Neuron (in vitro differentiated cells): ENCODE data around the gene HRH2.

Experiments
- H2AFZ ChIP-seq: one replicate; pipeline ENCODE4 v1.6.1; 2013; ENCODE audit warnings: low read depth, mild to moderate bottlenecking, inconsistent platforms, low read length, moderate library complexity
- H3K27me3 ChIP-seq: one replicate; pipeline ENCODE4 v1.6.1; 2013; ENCODE audit warnings: low read length; ENCODE audit not compliant: insufficient read depth
- H3K36me3 ChIP-seq: one replicate; pipeline ENCODE4 v1.6.1; 2013; ENCODE audit warnings: low read length; ENCODE audit not compliant: insufficient read depth
- H3K4me1 ChIP-seq: one replicate; pipeline ENCODE4 v1.6.1; 2013; ENCODE audit warnings: low read length; ENCODE audit not compliant: insufficient read depth
- H3K4me3 ChIP-seq: 2 replicates; pipeline ENCODE4 v1.5.1; 2013; ENCODE audit warnings: mild to moderate bottlenecking, low read length, moderate library complexity
- H3K9me3 ChIP-seq: one replicate; pipeline ENCODE4 v1.6.1; 2013; ENCODE audit warnings: low read length

HRH2 gene

DNA sequence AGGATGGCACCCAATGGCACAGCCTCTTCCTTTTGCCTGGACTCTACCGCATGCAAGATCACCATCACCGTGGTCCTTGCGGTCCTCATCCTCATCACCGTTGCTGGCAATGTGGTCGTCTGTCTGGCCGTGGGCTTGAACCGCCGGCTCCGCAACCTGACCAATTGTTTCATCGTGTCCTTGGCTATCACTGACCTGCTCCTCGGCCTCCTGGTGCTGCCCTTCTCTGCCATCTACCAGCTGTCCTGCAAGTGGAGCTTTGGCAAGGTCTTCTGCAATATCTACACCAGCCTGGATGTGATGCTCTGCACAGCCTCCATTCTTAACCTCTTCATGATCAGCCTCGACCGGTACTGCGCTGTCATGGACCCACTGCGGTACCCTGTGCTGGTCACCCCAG lies 25.4 kb downstream of the HRH2 start:
- no peaks in the 10 kb centered on the region for H3K27me3 ChIP-seq
- H3K36me3 ChIP-seq: no peaks in the 10 kb centered on the region
- no peaks in the 10 kb centered on the region for H3K9me3 ChIP-seq
- no peak overlapping the region for H2AFZ ChIP-seq
- H3K4me1 ChIP-seq: no peaks in the 10 kb centered on the region
- H3K4me3 ChIP-seq: no peak overlapping the region

DNA sequence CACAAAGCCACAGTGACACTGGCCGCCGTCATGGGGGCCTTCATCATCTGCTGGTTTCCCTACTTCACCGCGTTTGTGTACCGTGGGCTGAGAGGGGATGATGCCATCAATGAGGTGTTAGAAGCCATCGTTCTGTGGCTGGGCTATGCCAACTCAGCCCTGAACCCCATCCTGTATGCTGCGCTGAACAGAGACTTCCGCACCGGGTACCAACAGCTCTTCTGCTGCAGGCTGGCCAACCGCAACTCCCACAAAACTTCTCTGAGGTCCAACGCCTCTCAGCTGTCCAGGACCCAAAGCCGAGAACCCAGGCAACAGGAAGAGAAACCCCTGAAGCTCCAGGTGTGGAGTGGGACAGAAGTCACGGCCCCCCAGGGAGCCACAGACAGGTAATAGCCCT lies 26.1 kb downstream of the HRH2 start:
- H2AFZ ChIP-seq: no peak overlapping the region
- H3K36me3 ChIP-seq: no peaks in the 10 kb centered on the region
- no peaks in the 10 kb centered on the region for H3K9me3 ChIP-seq
- H3K4me3 ChIP-seq: no peak overlapping the region
- H3K4me1 ChIP-seq: no peaks in the 10 kb centered on the region
- H3K27me3 ChIP-seq: no peaks in the 10 kb centered on the region

DNA sequence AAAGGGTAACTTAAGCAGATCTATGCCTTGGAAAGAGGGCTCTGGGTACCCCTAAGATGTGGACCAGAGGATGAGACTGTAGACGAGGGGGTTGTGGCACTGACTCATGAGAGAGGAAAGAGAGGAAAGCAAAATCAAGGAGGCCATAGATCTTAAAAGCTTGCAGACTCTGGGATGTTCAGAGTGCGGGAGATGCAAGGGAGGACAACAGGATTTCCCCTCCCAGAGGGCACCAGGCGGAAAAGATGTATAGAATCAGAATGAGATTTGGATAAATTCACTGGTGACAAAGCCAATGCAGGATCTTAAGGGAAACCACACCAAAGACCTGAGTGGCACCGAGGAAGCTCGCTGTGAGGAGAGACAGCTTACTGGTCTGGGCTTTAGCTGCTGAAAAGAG lies 27.1 kb downstream of the HRH2 start:
- H3K4me3 ChIP-seq: no peak overlapping the region
- H3K9me3 ChIP-seq: no peaks in the 10 kb centered on the region
- H3K36me3 ChIP-seq: no peaks in the 10 kb centered on the region
- H2AFZ ChIP-seq: no peak overlapping the region
- H3K27me3 ChIP-seq: no peaks in the 10 kb centered on the region
- no peaks in the 10 kb centered on the region for H3K4me1 ChIP-seq

DNA sequence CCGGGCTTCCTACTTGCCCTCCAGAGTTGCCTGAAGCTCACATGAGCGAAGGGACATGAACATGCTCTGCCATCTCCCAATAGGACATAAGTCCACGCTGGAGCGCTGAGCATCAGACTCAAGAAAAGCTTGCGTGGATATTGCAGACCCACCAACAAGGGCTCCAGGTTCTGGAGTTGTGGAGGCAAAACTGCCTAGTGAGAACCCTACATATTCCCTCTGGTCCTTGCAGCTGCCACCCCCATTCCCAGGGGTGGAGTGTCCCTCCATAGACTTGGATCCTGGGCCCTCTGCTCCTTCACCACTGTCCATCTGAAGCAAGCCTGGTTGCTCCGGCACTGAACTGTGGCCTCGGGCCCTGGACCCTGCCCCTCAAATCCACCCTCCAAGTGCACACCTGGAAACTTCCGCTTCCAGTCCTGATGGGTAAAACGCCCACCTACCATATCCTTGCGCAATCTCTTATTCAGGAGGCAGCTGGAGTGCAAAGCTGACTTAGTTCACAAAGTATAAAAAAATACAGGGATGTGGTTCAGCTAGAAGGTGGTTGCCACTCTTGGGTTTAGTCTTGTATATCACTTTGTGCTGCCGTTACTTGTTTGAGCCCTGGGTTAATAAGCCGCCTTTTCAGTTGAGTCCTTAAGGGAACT lies 28.0 kb downstream of the HRH2 start:
- H3K4me3 ChIP-seq: no peak overlapping the region

DNA sequence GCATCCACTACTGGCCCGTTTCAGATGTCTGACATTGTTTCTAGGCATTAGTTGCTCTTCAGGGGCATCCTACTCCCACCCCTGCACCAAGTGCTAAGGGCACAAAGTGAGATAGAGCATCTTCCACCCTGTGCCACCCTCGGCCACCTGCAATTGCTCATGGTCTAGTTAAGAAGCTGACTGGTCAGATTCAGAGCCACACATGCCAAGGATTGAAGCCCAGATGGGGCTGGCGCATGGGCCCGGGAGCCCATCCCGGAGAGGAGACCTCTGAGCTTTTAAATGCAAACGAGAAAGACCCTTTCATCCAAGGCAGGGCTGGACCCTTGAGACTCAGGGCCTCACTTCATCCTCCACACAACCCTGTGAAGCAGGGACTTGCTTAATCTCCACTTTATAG lies 28.5 kb downstream of the HRH2 start:
- H3K27me3 ChIP-seq: no peaks in the 10 kb centered on the region
- no peaks in the 10 kb centered on the region for H3K36me3 ChIP-seq

More for the DNA sequence above, 28.0 kb downstream of the HRH2 start:
- Histone ChIP-seq H3K27me3 (no peaks in the 10 kb centered on the region), H3K9me3 (no peaks in the 10 kb centered on the region), H2AFZ (no peak overlapping the region), H3K36me3 (no peaks in the 10 kb centered on the region), H3K4me1 (no peaks in the 10 kb centered on the region)

DNA sequence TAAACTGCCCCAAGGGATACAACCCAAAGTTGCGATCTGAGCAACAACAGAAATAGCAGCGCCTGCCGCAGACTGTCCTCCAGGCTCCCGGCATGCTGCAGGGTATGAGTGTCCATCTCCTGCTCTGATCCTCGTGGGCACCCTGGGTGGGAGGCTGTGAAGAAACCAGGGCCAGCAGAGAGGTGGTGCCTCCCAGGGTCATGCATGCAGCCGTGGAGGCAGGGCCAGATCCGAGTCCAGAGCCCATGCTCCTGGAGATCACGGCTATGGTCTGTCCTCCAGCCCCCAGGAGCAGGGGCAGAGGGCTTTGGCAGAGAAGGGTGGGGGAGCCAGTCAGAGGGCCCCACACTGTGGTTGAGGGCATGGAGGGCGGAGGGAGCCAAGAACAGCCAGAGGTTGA lies 29.0 kb downstream of the HRH2 start:
- no peaks in the 10 kb centered on the region for H3K27me3 ChIP-seq
- H3K36me3 ChIP-seq: no peaks in the 10 kb centered on the region
- no peaks in the 10 kb centered on the region for H3K9me3 ChIP-seq
- no peak overlapping the region for H3K4me3 ChIP-seq
- H3K4me1 ChIP-seq: no peaks in the 10 kb centered on the region
- H2AFZ ChIP-seq: no peak overlapping the region

More for the DNA sequence above, 28.5 kb downstream of the HRH2 start:
- Histone ChIP-seq H3K4me3 (no peak overlapping the region), H3K9me3 (no peaks in the 10 kb centered on the region), H2AFZ (no peak overlapping the region), H3K4me1 (no peaks in the 10 kb centered on the region)

DNA sequence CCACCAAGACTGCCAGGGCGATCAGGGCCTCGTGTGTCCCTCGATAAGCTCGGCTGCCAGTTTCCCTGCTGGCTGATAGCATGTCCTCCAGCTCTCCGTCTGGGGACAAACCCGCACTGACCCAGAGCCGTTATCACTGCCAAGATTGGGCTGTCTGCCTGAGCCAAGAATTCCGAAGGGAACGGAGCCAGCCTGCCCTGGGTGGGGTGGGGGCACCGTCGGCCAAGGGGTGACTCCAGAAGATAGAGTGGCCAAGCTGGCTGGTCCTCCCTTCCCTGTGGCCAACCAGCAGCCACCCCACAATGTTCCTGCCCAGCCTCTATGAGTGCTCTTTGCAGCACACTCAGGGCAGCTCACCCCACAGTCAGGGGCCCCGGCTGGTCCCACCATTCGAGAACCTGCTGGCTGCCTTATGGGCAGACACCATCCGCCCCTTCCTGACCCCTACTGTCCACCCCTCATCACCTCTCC lies 29.4 kb downstream of the HRH2 start:
- no peak overlapping the region for H2AFZ ChIP-seq
- H3K27me3 ChIP-seq: no peaks in the 10 kb centered on the region
- H3K36me3 ChIP-seq: no peaks in the 10 kb centered on the region
- H3K9me3 ChIP-seq: no peaks in the 10 kb centered on the region
- no peaks in the 10 kb centered on the region for H3K4me1 ChIP-seq
- no peak overlapping the region for H3K4me3 ChIP-seq

DNA sequence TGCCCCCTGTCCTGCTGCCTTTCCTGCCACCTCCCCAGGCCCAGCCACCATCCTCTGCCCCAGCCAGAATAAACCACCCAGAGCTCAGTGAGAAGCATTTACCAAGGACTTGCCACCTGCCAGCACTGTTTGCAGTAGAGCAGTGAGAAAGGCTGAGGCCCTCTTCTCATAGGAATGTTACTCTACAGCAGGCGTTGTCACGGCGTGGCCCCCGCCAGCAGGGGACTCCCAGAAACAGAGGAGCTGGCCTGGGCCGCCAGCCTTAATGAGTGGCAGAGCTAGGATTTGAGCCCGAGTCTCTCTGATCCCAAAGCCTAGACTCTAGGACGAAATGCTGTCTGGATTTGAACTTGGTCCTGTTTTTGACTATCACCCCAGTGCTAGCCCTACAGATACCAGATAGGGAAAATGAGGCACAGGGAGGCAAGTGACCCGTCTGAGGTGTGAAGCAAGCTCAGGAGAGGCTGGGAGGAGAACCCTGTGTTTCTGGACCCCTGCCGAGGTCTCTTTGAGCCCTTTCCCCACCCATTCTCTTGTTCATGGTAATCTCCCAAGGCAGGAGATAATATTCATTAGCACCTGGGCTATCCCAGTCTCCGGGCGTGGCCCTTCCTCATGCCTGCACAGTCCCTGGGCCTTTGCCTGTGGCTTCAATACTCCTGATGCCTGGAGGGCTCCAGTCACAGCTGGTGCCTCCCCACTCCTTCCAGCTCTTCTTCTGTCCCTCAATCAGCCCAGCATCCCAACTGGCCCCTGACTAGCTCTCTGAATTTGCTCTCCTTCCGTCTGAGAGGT lies 30.7 kb downstream of the HRH2 start:
- no peak overlapping the region for H2AFZ ChIP-seq
- no peaks in the 10 kb centered on the region for H3K27me3 ChIP-seq
- H3K9me3 ChIP-seq: no peaks in the 10 kb centered on the region
- no peaks in the 10 kb centered on the region for H3K36me3 ChIP-seq
- no peaks in the 10 kb centered on the region for H3K4me1 ChIP-seq
- no peak overlapping the region for H3K4me3 ChIP-seq

DNA sequence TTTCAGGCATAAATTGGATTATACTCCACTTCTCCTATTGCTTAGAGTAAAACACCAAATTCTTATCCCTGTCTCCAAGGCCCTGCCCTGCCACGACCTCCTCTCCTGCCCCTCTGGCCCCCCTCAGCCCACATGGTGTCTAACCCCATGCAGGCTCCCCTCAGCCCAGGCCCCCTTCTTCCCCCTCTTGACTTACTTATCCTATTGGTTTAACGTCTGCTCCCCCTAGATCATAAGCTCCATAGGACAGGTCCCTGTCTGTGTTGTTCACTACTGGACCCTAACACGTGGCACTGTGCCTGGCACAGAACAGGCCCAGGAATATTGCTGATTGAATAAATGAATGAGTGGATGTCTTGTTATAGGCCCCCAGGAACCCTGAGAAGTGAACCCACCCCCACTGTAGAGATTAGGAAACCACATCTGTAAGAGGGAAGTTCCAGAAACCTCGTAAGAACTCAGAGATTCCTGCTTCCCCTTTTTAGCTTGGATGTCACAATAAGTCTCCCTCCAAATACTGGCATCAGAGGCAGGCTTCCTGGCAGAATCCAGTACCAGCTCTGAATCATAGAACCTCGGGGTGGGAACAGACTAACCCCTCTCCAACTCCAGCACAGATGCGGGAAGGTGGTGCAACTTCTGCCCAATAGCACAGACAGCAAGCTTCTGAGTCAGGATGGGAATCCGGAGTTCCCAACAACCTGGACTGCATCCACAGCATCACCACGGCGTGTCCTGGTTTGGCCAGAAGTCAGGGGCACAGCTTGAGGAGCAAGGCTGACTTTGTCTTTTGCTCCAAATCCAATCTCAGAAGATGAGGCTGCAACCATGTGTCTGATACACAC lies 31.5 kb downstream of the HRH2 start:
- Histone ChIP-seq H2AFZ (no peak overlapping the region), H3K4me3 (no peak overlapping the region), H3K9me3 (no peaks in the 10 kb centered on the region), H3K27me3 (no peaks in the 10 kb centered on the region), H3K4me1 (no peaks in the 10 kb centered on the region), H3K36me3 (no peaks in the 10 kb centered on the region)

DNA sequence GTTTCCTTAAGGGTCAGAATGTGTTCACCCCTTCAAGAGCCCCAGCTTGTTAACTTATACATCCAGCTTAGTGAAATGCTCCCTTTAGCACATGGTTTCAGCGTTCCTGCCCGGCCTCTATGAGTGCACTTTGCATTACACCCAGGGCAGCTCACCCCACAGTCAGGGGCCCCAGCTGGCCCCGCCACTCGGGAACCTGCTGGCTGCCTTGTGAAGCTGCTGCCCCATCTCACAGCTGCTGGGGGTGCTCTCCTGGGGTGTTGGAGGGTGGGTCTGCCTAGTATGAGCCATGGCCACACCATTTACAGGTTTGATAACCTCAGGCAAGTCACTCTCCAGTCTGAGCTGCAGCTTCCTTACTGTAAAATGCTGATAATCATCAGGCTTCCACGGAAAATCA lies 32.2 kb downstream of the HRH2 start:
- Histone ChIP-seq H3K4me1 (no peaks in the 10 kb centered on the region), H3K36me3 (no peaks in the 10 kb centered on the region), H2AFZ (no peak overlapping the region), H3K9me3 (no peaks in the 10 kb centered on the region), H3K4me3 (no peak overlapping the region), H3K27me3 (no peaks in the 10 kb centered on the region)

DNA sequence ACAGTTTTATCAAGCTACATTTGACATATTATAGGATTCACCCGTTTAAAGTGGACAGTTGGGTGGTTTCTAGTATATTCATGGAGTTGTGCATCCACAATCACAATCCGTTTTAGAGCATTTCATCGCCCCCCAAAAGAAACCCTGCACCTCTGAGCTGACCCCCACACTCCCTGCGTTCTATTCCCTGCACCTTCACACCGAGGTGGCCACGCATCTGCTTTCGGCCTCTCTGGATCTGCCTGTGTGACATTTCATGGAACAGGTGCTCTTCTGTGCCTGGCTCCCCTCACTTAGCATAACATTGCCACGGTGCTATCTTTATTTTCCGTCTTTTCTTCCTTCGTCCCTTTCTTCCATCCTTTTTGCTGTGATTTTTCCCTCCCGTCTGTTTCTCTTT lies 32.7 kb downstream of the HRH2 start:
- Histone ChIP-seq H2AFZ (no peak overlapping the region), H3K9me3 (no peaks in the 10 kb centered on the region), H3K27me3 (no peaks in the 10 kb centered on the region)

DNA sequence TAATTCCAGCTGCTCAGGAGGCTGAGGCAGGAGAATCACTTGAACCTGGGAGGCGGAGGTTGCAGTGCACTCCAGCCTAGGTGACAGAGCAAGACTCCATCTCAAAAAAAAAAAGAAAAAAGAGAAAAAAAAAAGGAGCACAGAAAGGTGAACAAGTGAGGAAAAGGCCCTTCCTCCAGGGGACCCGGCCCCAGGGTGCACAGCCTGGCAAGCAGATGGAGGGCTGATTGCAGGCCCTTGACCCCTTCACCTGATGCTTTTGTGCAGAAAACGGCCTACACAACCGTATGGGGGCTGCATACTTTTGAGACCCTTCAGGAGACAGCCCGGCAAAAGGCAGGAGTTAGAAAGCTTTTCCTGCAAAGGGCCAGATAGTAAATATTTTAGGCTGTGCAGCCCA lies 33.9 kb downstream of the HRH2 start:
- Histone ChIP-seq H3K9me3 (no peaks in the 10 kb centered on the region), H3K27me3 (no peaks in the 10 kb centered on the region), H3K36me3 (no peaks in the 10 kb centered on the region), H2AFZ (no peak overlapping the region), H3K4me3 (no peak overlapping the region), H3K4me1 (no peaks in the 10 kb centered on the region)

More for the DNA sequence above, 32.7 kb downstream of the HRH2 start:
- Histone ChIP-seq H3K36me3 (no peaks in the 10 kb centered on the region), H3K4me3 (no peak overlapping the region), H3K4me1 (no peaks in the 10 kb centered on the region)
